ENCODE data around the gene PPTC7. TPM values are rescaled to one million over a fixed set of nuclear protein-coding genes. Genes with fewer than 3 reads are reported as not detected.
A peak's percentile ranks its signal among the peaks of the same experiment; 100 is the strongest.
"Not testable (repeated sequence)": the region's sequence is repeated elsewhere in the genome, so short reads cannot be mapped to it uniquely, and the experiment has no call there.

Gene PPTC7
- total and polyA plus RNA-seq, 8 donors, result 13.3 to 24.2 (median 15.1) TPM

DNA sequence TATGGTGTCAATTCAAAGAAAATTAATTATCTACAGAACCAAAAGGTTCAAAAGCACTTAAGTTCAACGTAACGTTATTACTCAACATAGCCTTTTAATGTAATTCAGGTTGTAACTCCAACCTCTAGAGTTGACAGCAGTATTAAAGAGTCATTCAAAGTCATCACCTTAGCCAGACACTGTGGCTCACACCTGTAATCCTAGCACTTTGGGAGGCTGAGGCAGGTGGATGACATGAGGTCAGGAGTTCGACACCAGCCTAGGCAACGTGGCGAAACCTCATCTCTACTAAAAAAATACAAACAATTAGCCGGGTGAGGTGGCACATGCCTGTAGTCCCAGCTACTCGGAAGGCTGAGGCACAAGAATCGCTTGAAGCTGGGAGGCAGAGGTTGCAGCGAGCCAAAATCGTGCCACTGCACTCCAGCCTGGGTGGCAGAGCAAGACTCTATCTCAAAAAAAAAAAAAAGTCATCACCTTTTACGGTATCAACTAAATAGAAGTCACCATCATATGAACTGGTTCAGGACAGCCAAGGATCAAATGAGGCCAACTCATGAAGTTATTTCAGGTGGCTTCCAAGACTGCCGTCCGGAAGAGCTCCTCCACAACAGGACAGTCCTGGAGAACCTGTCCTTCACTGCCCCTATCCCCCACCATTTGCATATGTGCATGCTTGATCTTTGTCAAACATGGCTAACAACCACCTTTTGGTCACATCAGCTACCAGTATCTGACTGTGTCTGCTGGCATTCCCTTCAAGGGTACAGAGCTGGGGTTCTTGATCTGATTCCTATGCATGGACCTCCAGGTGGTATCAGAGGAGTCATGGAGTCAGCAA is 4.2 kb downstream of the PPTC7 start:
- intact Hi-C loops (cut with DNase I), result no loop called here
- TF ChIP-seq, protein P1, sequence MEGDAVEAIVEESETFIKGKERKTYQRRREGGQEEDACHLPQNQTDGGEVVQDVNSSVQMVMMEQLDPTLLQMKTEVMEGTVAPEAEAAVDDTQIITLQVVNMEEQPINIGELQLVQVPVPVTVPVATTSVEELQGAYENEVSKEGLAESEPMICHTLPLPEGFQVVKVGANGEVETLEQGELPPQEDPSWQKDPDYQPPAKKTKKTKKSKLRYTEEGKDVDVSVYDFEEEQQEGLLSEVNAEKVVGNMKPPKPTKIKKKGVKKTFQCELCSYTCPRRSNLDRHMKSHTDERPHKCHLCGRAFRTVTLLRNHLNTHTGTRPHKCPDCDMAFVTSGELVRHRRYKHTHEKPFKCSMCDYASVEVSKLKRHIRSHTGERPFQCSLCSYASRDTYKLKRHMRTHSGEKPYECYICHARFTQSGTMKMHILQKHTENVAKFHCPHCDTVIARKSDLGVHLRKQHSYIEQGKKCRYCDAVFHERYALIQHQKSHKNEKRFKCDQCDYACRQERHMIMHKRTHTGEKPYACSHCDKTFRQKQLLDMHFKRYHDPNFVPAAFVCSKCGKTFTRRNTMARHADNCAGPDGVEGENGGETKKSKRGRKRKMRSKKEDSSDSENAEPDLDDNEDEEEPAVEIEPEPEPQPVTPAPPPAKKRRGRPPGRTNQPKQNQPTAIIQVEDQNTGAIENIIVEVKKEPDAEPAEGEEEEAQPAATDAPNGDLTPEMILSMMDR (IDR thresholded peaks at IDR 0.05), result no peak

DNA sequence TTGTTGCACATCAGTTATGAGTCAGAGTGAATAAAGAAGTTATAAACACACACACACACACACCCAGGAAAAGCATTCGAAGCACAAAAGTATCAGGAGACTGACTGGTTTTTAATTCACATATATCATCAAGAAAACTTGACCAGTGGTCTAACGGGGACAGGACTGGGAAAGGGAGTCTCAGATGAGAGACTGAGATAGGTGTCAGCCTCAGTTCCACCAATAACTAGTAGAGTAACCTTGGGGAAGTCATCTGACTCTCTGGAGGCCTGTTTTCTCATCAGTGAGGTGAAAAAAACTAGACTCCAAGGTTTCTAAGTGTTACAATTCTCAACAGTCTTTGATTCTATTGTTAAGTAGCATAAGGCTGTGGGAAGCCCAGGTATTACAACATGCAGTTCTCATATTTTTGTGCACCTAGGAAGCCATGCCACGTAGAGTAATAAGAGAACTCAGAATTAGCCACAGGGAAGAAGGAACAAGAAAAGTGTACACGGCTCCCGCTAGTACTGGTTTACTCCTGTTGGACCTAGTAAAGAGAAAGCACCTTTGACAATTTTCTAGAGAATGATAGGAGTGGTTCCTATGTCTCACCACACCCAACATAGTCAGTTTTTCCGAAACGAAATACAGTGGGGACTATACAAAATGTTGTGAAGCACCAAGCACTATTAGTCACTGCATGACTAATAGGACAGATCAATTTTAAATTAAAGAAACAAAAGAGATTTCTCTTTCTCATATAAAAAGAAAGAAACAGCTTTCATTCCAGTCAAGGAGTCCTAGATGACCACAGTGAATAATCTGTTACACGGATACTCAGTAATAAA is 5.0 kb downstream of the PPTC7 start:
- no peak overlapping the region for H3K4me3 ChIP-seq

More for the DNA sequence above, 4.2 kb downstream of the PPTC7 start:
- DNase-seq, result no peak
- Histone ChIP-seq H3K27ac (peak overlapping the region; percentile 79 to 90), H3K9me3 (no peaks in the 10 kb centered on the region), H3K4me3 (no peak overlapping the region), H3K36me3 (no peaks in the 10 kb centered on the region), H3K27me3 (no peaks in the 10 kb centered on the region), H3K4me1 (peaks cover 24 to 84% of the 10 kb centered on the region in 2 donors)
- no peak for ATAC-seq

DNA sequence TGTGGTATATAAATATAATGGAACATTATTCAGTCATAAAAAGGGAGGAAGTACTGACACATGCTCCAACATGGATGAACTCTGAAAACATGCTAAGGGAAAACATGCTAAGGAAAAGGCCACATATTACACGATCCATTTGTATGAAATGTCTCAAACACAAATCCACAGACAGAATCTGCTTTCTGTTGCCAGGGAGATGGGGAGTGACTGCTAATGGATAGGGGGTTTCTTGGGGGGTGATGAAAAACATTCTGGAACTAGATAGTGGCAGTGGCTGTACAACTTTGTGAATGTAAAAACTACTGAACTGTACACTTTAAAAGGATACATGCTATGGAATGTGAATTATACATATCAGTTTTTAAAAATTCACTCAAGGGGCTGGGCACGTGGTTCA is 6.6 kb downstream of the PPTC7 start:
- H3K4me3 ChIP-seq, result no peak overlapping the region
- intact Hi-C loops (cut with DNase I), result no loop called here
- H3K9me3 ChIP-seq, result peaks cover 0 to 12% of the 10 kb centered on the region in 2 donors
- DNase-seq (no peak), ATAC-seq (no peak)
- H3K27me3 ChIP-seq, result no peaks in the 10 kb centered on the region
- peaks cover 19 to 73% of the 10 kb centered on the region in 2 donors for H3K4me1 ChIP-seq
- H3K36me3 ChIP-seq, result no peaks in the 10 kb centered on the region
- TF ChIP-seq, protein P1 (IDR thresholded peaks at IDR 0.05), result no peak
- no peak overlapping the region for H3K27ac ChIP-seq

More for the DNA sequence above, 5.0 kb downstream of the PPTC7 start:
- Histone ChIP-seq H3K27me3 (no peaks in the 10 kb centered on the region), H3K9me3 (no peaks in the 10 kb centered on the region), H3K27ac (peak overlapping the region; percentile 79 to 90), H3K4me1 (peaks cover 19 to 77% of the 10 kb centered on the region in 2 donors), H3K36me3 (no peaks in the 10 kb centered on the region)
- no peak for DNase-seq
- TF ChIP-seq, protein P1 (IDR thresholded peaks at IDR 0.05), result no peak
- intact Hi-C loops (cut with DNase I), result no loop called here
- ATAC-seq, result peak; percentile 44

DNA sequence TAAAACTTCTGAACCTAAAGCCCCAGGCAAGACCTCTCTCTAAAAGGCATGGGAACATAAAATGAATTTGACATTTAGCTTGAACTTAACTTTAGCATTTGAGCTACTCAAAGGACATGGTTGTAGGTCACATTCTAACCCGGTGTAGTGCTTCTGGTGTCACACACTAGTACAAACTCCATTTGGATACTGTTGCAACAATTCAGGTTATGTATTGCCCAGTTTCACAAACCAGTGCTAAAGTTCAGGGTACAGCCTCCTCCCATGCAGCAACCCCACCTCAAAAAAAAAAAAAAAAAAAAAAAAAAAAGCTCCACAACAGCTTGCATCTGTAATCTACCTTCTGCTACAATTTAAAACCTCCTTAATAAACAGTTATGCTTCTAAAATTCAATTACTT is 7.8 kb downstream of the PPTC7 start:
- ATAC-seq (no peak), DNase-seq (no peak)
- peaks cover 0 to 19% of the 10 kb centered on the region in 2 donors for H3K9me3 ChIP-seq
- intact Hi-C loops (cut with DNase I), result no loop called here
- no peak overlapping the region for H3K4me3 ChIP-seq
- TF ChIP-seq, protein P1 (IDR thresholded peaks at IDR 0.05), result no peak
- peaks cover 19 to 61% of the 10 kb centered on the region in 2 donors for H3K4me1 ChIP-seq
- H3K27ac ChIP-seq, result no peak overlapping the region
- H3K27me3 ChIP-seq, result no peaks in the 10 kb centered on the region
- H3K36me3 ChIP-seq, result no peaks in the 10 kb centered on the region

DNA sequence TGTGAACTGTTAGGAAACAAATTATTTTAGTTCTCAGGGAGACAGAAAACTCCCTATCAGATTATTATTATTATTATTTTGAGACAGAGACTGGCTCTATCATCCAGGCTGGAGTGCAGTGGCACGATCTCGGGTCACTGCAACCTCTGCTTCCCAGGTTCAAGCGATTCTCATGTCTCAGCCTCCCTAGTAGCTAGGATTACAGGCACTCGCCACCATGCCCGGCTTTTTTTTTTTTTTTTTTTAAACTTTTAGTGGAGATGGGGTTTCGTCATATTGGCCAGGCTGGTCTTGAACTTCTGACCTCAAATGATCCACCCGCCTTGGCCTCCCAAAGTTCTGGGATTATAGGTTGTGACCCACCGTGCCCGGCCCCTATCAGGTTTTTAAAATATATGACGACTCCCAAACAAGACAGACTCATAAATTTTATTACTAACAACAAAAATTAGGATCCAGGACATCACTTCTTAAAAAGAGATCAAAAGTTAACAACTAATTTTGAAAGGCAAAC is 8.3 kb downstream of the PPTC7 start:
- H3K4me1 ChIP-seq, result peaks cover 19 to 55% of the 10 kb centered on the region in 2 donors
- DNase-seq; H3K27ac ChIP-seq; intact Hi-C loops (cut with DNase I); H3K36me3 ChIP-seq; ATAC-seq; H3K4me3 ChIP-seq; H3K27me3 ChIP-seq: not testable (repeated sequence)
- H3K9me3 ChIP-seq, result peaks cover 0 to 20% of the 10 kb centered on the region in 2 donors
